Measurements from ENCODE around the gene MICAL2.

GRCh38 chr11:12064136-12064953 is 46.0 kb upstream of the MICAL2 start:
- TF ChIP-seq POLR2A (IDR thresholded peaks at IDR 0.05): no peak
- TF ChIP-seq CTCF (IDR thresholded peaks at IDR 0.05): no peak
- TF ChIP-seq POLR2AphosphoS5 (IDR thresholded peaks at IDR 0.05): no peak
- TF ChIP-seq EP300 (IDR thresholded peaks at IDR 0.05): no peak
